Esophagus squamous epithelium (tissue), 4 donors: ENCODE measurements around the gene TCAP.

ENCODE experiments used
- CTCF ChIP-seq, 6 experiments: fragments of 450-650 bp in 4 of 6; fragments of 200-600 bp in 2 of 6; sonication (generic) in 2 of 6; IDR thresholded peaks; one replicate each; pipeline ENCODE4 v1.5.1; 2016 to 2019; ENCODE audit warnings: antibody characterized with exemption in 6 of 6, mild to moderate bottlenecking in 4 of 6, moderate library complexity in 4 of 6
- POLR2A ChIP-seq, 4 donors: fragments of 450-650 bp; IDR thresholded peaks; one replicate each; pipeline ENCODE4 v1.6.1; 2017; ENCODE audit warnings: antibody characterized with exemption in 4 of 4, mild to moderate bottlenecking in 4 of 4, moderate library complexity in 3 of 4

GRCh38 chr17:39705786-39706348 is 40.7 kb downstream of the TCAP start:
- TF ChIP-seq CTCF (IDR thresholded peaks at IDR 0.05) (peak in 3 of 6 experiments; percentile 8 to 26 (median 13)), POLR2A (IDR thresholded peaks at IDR 0.05) (no peak)
